Measurements from ENCODE around the gene RFX1. TPM values are rescaled to one million over a fixed set of nuclear protein-coding genes. Genes with fewer than 3 reads are reported as not detected.
A peak's percentile ranks its signal among the peaks of the same experiment; 100 is the strongest.

The RFX1 gene
- total and polyA plus RNA-seq, 2 experiments from 2014 or later = 2.2 to 2.4 TPM

DNA sequence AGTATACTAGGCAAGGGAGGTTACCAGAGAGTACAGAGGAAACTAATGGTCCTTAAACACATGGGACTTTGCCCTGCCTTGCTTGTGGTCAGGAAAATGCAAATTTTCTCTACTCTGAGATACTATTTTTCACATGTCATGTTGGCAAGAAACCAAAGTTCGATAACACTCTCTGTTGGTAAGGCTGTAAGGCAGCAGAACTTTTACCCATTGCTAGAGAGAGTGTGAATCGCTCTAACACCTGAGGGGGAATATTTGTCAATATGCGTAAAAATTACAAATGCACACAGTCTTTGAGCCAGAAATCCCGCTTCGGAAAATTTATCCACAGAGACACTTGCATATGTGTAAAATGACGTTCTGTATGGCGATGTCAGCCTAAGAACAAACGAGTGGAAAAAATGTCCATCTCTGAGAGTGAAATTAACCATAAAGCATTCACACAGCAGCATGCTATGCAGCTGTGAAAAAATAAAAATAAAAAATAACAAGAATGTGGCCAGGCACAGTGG, 9.5 kb upstream of the RFX1 start:
- TF ChIP-seq, protein P1, sequence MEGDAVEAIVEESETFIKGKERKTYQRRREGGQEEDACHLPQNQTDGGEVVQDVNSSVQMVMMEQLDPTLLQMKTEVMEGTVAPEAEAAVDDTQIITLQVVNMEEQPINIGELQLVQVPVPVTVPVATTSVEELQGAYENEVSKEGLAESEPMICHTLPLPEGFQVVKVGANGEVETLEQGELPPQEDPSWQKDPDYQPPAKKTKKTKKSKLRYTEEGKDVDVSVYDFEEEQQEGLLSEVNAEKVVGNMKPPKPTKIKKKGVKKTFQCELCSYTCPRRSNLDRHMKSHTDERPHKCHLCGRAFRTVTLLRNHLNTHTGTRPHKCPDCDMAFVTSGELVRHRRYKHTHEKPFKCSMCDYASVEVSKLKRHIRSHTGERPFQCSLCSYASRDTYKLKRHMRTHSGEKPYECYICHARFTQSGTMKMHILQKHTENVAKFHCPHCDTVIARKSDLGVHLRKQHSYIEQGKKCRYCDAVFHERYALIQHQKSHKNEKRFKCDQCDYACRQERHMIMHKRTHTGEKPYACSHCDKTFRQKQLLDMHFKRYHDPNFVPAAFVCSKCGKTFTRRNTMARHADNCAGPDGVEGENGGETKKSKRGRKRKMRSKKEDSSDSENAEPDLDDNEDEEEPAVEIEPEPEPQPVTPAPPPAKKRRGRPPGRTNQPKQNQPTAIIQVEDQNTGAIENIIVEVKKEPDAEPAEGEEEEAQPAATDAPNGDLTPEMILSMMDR (IDR thresholded peaks at IDR 0.05; ENCODE audit: poor library complexity) = no peak
- TF ChIP-seq EZH2 (IDR thresholded peaks at IDR 0.05; ENCODE audit: borderline replicate concordance) = no peak
- TF ChIP-seq EZH2phosphoT487 (IDR thresholded peaks at IDR 0.05; ENCODE audit: low read depth, severe bottlenecking, unreplicated experiment) = no peak
- Histone ChIP-seq H3K27ac (peak overlapping the region; percentile 49), H3K4me3 (no peak overlapping the region), H3K4me1 (ENCODE audit: insufficient read depth) (no peaks in the 10 kb centered on the region), H3K9me2 (replicated peaks; ENCODE audit: insufficient read depth) (no peaks in the 10 kb centered on the region), H3K4me2 (peak overlapping the region; percentile 27), H3K27me3 (no peaks in the 10 kb centered on the region), H2AFZ (no peak overlapping the region), H4K20me1 (ENCODE audit: insufficient read depth, poor library complexity, severe bottlenecking) (no peaks in the 10 kb centered on the region), H3K36me3 (replicated peaks; ENCODE audit: insufficient read depth, low read depth) (no peaks in the 10 kb centered on the region), H3K9me3 (ENCODE audit: low read depth) (no peaks in the 10 kb centered on the region), H3K79me2 (no peaks in the 10 kb centered on the region)
- 94% methylated on average over 8 of the region's 8 CpGs for WGBS (ENCODE audit: low lambda C conversion rate, missing lambda C conversion rate)
- peak; percentile 53 for DNase-seq (ENCODE audit: low spot score)

DNA sequence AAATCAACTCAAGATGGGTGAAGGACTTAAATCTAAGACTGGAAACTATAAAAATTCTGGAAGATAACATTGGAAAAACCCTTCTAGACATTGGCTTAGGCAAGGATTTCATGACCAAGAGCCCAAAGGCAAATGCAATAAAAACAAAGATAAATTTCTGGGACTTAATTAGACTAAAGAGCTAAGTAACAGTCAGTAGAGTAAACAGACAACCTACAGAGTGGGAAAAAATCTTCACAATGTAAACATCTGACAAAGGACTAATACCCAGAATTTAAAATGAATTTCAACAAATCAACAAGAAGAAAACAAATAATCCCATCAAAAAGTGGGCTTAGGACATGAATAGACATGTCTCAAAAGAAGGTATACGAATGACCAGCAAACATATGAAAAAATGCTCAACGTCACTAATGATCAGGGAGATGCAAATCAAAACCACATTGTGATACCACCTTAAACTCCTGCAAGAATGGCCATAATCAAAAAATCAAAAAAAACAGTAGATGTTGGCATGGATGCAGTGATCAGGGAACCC, 6.3 kb upstream of the RFX1 start:
- no peaks in the 10 kb centered on the region for H3K4me1 ChIP-seq (ENCODE audit: insufficient read depth)
- H3K9me2 ChIP-seq (replicated peaks; ENCODE audit: insufficient read depth) = no peaks in the 10 kb centered on the region
- no peak overlapping the region for H2AFZ ChIP-seq
- no peak overlapping the region for H3K4me3 ChIP-seq
- H3K27me3 ChIP-seq = no peaks in the 10 kb centered on the region
- H3K79me2 ChIP-seq = no peaks in the 10 kb centered on the region
- no peaks in the 10 kb centered on the region for H3K36me3 ChIP-seq (replicated peaks; ENCODE audit: insufficient read depth, low read depth)
- no peaks in the 10 kb centered on the region for H3K9me3 ChIP-seq (ENCODE audit: low read depth)
- no peak overlapping the region for H3K4me2 ChIP-seq
- DNase-seq (ENCODE audit: low spot score) = no peak
- H4K20me1 ChIP-seq (ENCODE audit: insufficient read depth, poor library complexity, severe bottlenecking) = no peaks in the 10 kb centered on the region
- WGBS (ENCODE audit: low lambda C conversion rate, missing lambda C conversion rate) = 74% methylated on average over 2 of the region's 2 CpGs
- TF ChIP-seq EZH2phosphoT487 (IDR thresholded peaks at IDR 0.05; ENCODE audit: low read depth, severe bottlenecking, unreplicated experiment) (no peak), EZH2 (IDR thresholded peaks at IDR 0.05; ENCODE audit: borderline replicate concordance) (no peak)
- TF ChIP-seq, protein P1 (IDR thresholded peaks at IDR 0.05; ENCODE audit: poor library complexity) = no peak
- no peak overlapping the region for H3K27ac ChIP-seq

DNA sequence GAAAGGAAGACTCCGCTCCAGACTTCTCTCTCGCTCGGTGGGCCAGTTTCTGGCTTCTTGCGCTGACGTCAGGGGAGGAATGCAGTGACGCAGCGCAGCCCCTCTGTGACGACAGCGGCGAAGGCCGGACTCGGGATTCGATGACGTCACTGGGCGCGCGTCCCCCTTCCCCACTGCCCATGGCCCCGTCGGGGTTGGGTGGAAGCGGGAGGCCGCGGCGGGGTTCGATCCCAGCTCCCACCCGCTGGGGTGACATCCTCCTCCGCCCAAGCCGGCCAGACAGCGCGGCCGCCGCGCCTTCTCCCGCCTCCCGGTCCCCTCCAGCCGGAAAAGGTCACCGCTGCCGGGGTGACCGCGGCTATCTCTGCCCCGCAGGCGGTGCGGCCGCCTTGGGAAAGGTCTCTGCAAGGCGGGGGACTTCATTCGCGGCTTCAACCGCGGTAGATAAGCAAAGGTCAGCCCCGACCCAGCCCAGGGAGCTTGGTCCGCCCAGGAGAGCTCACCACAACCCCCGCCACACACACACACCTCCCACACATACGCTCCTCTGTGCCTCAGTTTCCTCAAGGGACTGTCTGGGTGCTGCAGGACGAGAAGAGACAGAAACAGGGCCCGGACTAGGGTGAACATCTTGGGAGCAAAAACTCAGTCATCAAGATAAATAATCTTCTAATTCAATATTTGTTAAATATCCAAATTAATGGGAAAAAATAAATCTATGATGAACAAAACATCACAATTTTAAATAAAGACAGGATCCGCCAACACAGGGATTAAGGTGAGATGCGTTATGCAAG, 844 bp upstream of the RFX1 start:
- peak overlapping the region; percentile 85 for H3K4me2 ChIP-seq
- peak overlapping the region; percentile 94 for H2AFZ ChIP-seq
- H3K27me3 ChIP-seq = no peaks in the 10 kb centered on the region
- H3K27ac ChIP-seq = peak overlapping the region; percentile 97
- 10% methylated on average over 52 of the region's 56 CpGs for WGBS (ENCODE audit: low lambda C conversion rate, missing lambda C conversion rate)
- no peaks in the 10 kb centered on the region for H3K36me3 ChIP-seq (replicated peaks; ENCODE audit: insufficient read depth, low read depth)
- TF ChIP-seq EZH2phosphoT487 (IDR thresholded peaks at IDR 0.05; ENCODE audit: low read depth, severe bottlenecking, unreplicated experiment) (no peak), EZH2 (IDR thresholded peaks at IDR 0.05; ENCODE audit: borderline replicate concordance) (no peak)
- TF ChIP-seq, protein P1 (IDR thresholded peaks at IDR 0.05; ENCODE audit: poor library complexity) = no peak
- no peaks in the 10 kb centered on the region for H4K20me1 ChIP-seq (ENCODE audit: insufficient read depth, poor library complexity, severe bottlenecking)
- DNase-seq (ENCODE audit: low spot score) = peak; percentile 93
- no peaks in the 10 kb centered on the region for H3K9me3 ChIP-seq (ENCODE audit: low read depth)
- H3K79me2 ChIP-seq = peaks cover 9% of the 10 kb centered on the region
- H3K4me1 ChIP-seq (ENCODE audit: insufficient read depth) = no peaks in the 10 kb centered on the region
- peak overlapping the region; percentile 36 for H3K4me3 ChIP-seq
- H3K9me2 ChIP-seq (replicated peaks; ENCODE audit: insufficient read depth) = no peaks in the 10 kb centered on the region

Measured in hepatocyte (in vitro differentiated cells).